ENCODE results near the gene SLC26A11. TPM values are rescaled to one million over a fixed set of nuclear protein-coding genes. Genes with fewer than 3 reads are reported as not detected.

SLC26A11 gene
- total RNA-seq, 1 experiment from 2014 or later, result 2.2 TPM

Other genes starting within 250 kb of the SLC26A11 start
- 8.9 and 10.7 TPM in 2 replicates for gene TBC1D16, start 184.6 kb upstream of the SLC26A11 start, total RNA-seq (2014; rRNA removed; shearing (Covaris generic))
- 1.3 and 1.6 TPM in 2 replicates for gene CCDC40, start 183.8 kb upstream of the SLC26A11 start, total RNA-seq (2014; rRNA removed; shearing (Covaris generic))
- 10.3 and 11.7 TPM in 2 replicates for gene GAA, start 118.8 kb upstream of the SLC26A11 start, total RNA-seq (2014; rRNA removed; shearing (Covaris generic))
- gene EIF4A3, start 73.3 kb upstream of the SLC26A11 start, total RNA-seq (2014; rRNA removed; shearing (Covaris generic)), result 99.4 and 104 TPM in 2 replicates
- gene CARD14, start 50.4 kb upstream of the SLC26A11 start, total RNA-seq (2014; rRNA removed; shearing (Covaris generic)), result 0.20 TPM in 1 of 2 replicates, not detected in the other
- gene SGSH, start 94 bp upstream of the SLC26A11 start, total RNA-seq (2014; rRNA removed; shearing (Covaris generic)), result 6.4 and 7.4 TPM in 2 replicates
- 23.5 and 23.8 TPM in 2 replicates for gene RNF213, start 40.4 kb downstream of the SLC26A11 start, total RNA-seq (2014; rRNA removed; shearing (Covaris generic))
- 7.0 and 10.5 TPM in 2 replicates for gene ENDOV, start 194.7 kb downstream of the SLC26A11 start, total RNA-seq (2014; rRNA removed; shearing (Covaris generic))